NB4 (cell line): ENCODE results near the gene POU2AF2.

Experiments used
- CTCF ChIP-seq: IDR thresholded peaks from one replicate; pipeline ENCODE4 v1.5.1; 2012; ENCODE audit warnings: low read depth, low read length
- MAX ChIP-seq: IDR thresholded peaks from 2 replicates; pipeline ENCODE4 v1.6.1; 2011; ENCODE audit warnings: low read depth, low read length
- MYC ChIP-seq: IDR thresholded peaks from 2 replicates; pipeline ENCODE4 v1.6.1; 2011; ENCODE audit warnings: low read depth, low read length
- POLR2A ChIP-seq: IDR thresholded peaks from 2 replicates; pipeline ENCODE4 v1.6.1; 2011; ENCODE audit warnings: mild to moderate bottlenecking; ENCODE audit not compliant: insufficient read length; ENCODE audit errors: extremely low read depth

- no peak for TF ChIP-seq POLR2A
- no peak for TF ChIP-seq CTCF
- no peak for TF ChIP-seq MAX
- no peak for TF ChIP-seq MYC
Observed at GRCh38 chr11:111320728-111321568, 75.4 kb downstream of the POU2AF2 start.
